ENCODE results near the gene HSPB6. TPM values are rescaled to one million over a fixed set of nuclear protein-coding genes. Genes with fewer than 3 reads are reported as not detected.

The HSPB6 gene
- polyA plus RNA-seq, 1 donor (not counting 4 experiments of a cell fraction or from before 2014, with no cell fraction given): not detected

DNA sequence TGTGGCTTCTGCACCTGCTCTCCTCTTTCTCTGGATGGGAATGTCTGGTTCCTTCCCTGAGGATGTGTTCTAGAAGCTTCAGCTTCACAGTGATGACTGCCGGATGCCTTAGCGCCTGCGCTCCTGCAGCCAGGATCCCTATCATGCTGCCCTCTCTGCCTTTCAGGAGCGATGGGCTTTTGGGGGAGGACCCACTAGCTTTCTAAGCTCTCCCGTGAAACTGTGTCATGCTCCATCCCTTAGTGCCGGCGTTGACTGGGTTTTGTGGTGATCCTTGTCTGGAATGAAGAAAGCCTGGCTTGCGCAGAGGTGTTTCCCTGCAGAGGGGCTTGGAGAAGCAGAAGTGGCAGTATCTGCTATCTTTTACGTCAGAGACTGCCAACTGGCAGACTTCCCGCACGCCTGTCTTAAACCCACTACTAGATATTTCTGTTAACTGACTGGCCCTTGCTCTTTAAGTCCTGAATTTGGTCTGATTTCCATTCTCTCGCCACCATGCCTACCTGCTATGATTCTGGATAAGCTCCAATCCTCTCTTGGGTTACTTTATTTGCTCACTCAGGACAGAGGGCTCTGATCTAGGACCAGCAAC lies 42.8 kb downstream of the HSPB6 start:
- no peak for FAIRE-seq
- H3K36me3 ChIP-seq (ENCODE audit: control insufficient read depth in 2 of 2, extremely low read depth in 1 of 2, insufficient read depth in 2 of 2, low read length in 2 of 2): no peaks in the 10 kb centered on the region

DNA sequence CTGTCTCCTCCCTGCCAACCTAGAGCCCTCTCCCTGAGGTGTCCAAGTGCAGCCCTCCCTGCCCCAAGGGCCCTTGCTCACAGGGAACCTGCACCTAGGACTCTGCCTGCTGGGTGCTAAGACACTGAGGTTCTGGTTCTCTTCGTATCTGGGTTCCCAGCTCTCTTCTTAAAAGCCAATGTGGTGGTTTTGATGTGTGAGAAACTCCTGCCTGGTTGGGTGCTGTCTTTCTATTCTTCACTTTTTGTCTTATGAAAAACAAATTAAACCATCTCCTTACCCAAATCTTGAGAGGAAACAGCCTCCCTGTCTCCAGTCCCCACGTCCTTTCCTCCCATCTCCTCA lies 43.4 kb downstream of the HSPB6 start:
- H3K27me3 ChIP-seq (ENCODE audit: control insufficient read depth, extremely low read depth, insufficient read depth, low read length): no peaks in the 10 kb centered on the region
- no peak overlapping the region for H3K9ac ChIP-seq (ENCODE audit: control insufficient read depth, extremely low read depth, insufficient read depth, low read length)
- peaks cover 20% of the 10 kb centered on the region for H3K4me1 ChIP-seq (ENCODE audit: control insufficient read depth, extremely low read depth, insufficient read depth, low read length)
- no peaks in the 10 kb centered on the region for H3K36me3 ChIP-seq (ENCODE audit: control insufficient read depth in 2 of 2, extremely low read depth in 1 of 2, insufficient read depth in 2 of 2, low read length in 2 of 2)
- H3K79me2 ChIP-seq (ENCODE audit: control insufficient read depth, insufficient read depth, low read length): peaks cover 4% of the 10 kb centered on the region
- no peaks in the 10 kb centered on the region for H3K9me1 ChIP-seq (ENCODE audit: control insufficient read depth, extremely low read depth, insufficient read depth, low read length)
- no peak overlapping the region for H3K4me2 ChIP-seq (ENCODE audit: control insufficient read depth, extremely low read depth, insufficient read depth, low read depth, low read length)
- no peak overlapping the region for H3K27ac ChIP-seq (ENCODE audit: control insufficient read depth, insufficient read depth, low read length)
- FAIRE-seq (no peak), DNase-seq (ENCODE audit: low read depth, low spot score) (no peak)
- H4K20me1 ChIP-seq (ENCODE audit: control insufficient read depth, extremely low read depth, insufficient read depth, low read length): no peaks in the 10 kb centered on the region
- H3K4me3 ChIP-seq (ENCODE audit: control insufficient read depth in 2 of 3, extremely low read depth in 1 of 3, insufficient read depth in 2 of 3, low read depth in 1 of 3, low read length in 3 of 3): no peak overlapping the region
- H2AFZ ChIP-seq (ENCODE audit: control insufficient read depth, low read length): no peak overlapping the region
- TF ChIP-seq EZH2 (IDR thresholded peaks at IDR 0.05; ENCODE audit: low read length): no peak
- H3K9me3 ChIP-seq (ENCODE audit: control insufficient read depth, low read depth, low read length): no peaks in the 10 kb centered on the region
- dilution Hi-C loops (cut with MboI; ENCODE audit: extremely low pct_ligation_motif_present, low sequenced_read_pairs): no loop called here

More for the DNA sequence above, 42.8 kb downstream of the HSPB6 start:
- H4K20me1 ChIP-seq (ENCODE audit: control insufficient read depth, extremely low read depth, insufficient read depth, low read length): no peaks in the 10 kb centered on the region
- H3K79me2 ChIP-seq (ENCODE audit: control insufficient read depth, insufficient read depth, low read length): peaks cover 9% of the 10 kb centered on the region
- no peaks in the 10 kb centered on the region for H3K9me1 ChIP-seq (ENCODE audit: control insufficient read depth, extremely low read depth, insufficient read depth, low read length)
- H3K9ac ChIP-seq (ENCODE audit: control insufficient read depth, extremely low read depth, insufficient read depth, low read length): no peak overlapping the region
- H3K27ac ChIP-seq (ENCODE audit: control insufficient read depth, insufficient read depth, low read length): no peak overlapping the region
- H3K4me1 ChIP-seq (ENCODE audit: control insufficient read depth, extremely low read depth, insufficient read depth, low read length): peaks cover 22% of the 10 kb centered on the region
- H3K27me3 ChIP-seq (ENCODE audit: control insufficient read depth, extremely low read depth, insufficient read depth, low read length): no peaks in the 10 kb centered on the region
- H3K4me2 ChIP-seq (ENCODE audit: control insufficient read depth, extremely low read depth, insufficient read depth, low read depth, low read length): no peak overlapping the region
- no peak for TF ChIP-seq EZH2 (IDR thresholded peaks at IDR 0.05; ENCODE audit: low read length)
- TF ChIP-seq, protein P1, sequence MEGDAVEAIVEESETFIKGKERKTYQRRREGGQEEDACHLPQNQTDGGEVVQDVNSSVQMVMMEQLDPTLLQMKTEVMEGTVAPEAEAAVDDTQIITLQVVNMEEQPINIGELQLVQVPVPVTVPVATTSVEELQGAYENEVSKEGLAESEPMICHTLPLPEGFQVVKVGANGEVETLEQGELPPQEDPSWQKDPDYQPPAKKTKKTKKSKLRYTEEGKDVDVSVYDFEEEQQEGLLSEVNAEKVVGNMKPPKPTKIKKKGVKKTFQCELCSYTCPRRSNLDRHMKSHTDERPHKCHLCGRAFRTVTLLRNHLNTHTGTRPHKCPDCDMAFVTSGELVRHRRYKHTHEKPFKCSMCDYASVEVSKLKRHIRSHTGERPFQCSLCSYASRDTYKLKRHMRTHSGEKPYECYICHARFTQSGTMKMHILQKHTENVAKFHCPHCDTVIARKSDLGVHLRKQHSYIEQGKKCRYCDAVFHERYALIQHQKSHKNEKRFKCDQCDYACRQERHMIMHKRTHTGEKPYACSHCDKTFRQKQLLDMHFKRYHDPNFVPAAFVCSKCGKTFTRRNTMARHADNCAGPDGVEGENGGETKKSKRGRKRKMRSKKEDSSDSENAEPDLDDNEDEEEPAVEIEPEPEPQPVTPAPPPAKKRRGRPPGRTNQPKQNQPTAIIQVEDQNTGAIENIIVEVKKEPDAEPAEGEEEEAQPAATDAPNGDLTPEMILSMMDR (optimal IDR thresholded peaks at IDR 0.05 in 1 of 3, IDR thresholded peaks at IDR 0.05 in 1 of 3, conservative IDR thresholded peaks at IDR 0.05 in 1 of 3; ENCODE audit: extremely low read depth in 1 of 3, insufficient read depth in 2 of 3, low read length in 3 of 3): no peak
- no peak overlapping the region for H3K4me3 ChIP-seq (ENCODE audit: control insufficient read depth in 2 of 3, extremely low read depth in 1 of 3, insufficient read depth in 2 of 3, low read depth in 1 of 3, low read length in 3 of 3)
- no peak overlapping the region for H2AFZ ChIP-seq (ENCODE audit: control insufficient read depth, low read length)
- DNase-seq (ENCODE audit: low read depth, low spot score): no peak
- no peaks in the 10 kb centered on the region for H3K9me3 ChIP-seq (ENCODE audit: control insufficient read depth, low read depth, low read length)
- dilution Hi-C loops (cut with MboI; ENCODE audit: extremely low pct_ligation_motif_present, low sequenced_read_pairs): no loop called here
